Activated CD4-positive, alpha-beta T cell treated with anti-CD3 and anti-CD28 coated beads for 36 hours (primary cell): Measurements from ENCODE around the gene DEXI. TPM values are rescaled to one million over a fixed set of nuclear protein-coding genes. Genes with fewer than 3 reads are reported as not detected.

Experiments
- ATAC-seq: fragments of 200-7000 bp; cut with Tn5 transposase; one replicate; pipeline ENCODE4 v1.10.0; 2021; ENCODE audit warnings: mild to moderate bottlenecking, moderate library complexity
- CTCF ChIA-PET: fragments of 350-600 bp; sonication (Branson Sonifier 250); formaldehyde crosslinking; loops from one replicate; lab custom pipeline; 2021; ENCODE audit warnings: antibody characterized with exemption; lab: Charles Lee
- POLR2A ChIA-PET: fragments of 350-600 bp; sonication (Branson Sonifier 250); formaldehyde crosslinking; loops from one replicate; lab custom pipeline; 2021; ENCODE audit warnings: antibody characterized with exemption, inconsistent platforms; lab: Charles Lee
- DNase-seq: peaks from one replicate; pipeline ENCODE4 v3.0.0-alpha.2; 2020
- H3K27ac Mint-ChIP-seq: one replicate; pipeline ENCODE4 v1.8.0; 2021; ENCODE audit warnings: mixed read lengths
- H3K27me3 Mint-ChIP-seq: one replicate; pipeline ENCODE4 v1.8.0; 2021; ENCODE audit warnings: mixed read lengths
- H3K36me3 Mint-ChIP-seq: one replicate; pipeline ENCODE4 v1.8.0; 2021; ENCODE audit warnings: low read depth, mixed read lengths
- H3K4me1 Mint-ChIP-seq: one replicate; pipeline ENCODE4 v1.8.0; 2021; ENCODE audit warnings: mixed read lengths
- H3K4me3 Mint-ChIP-seq: one replicate; pipeline ENCODE4 v1.8.0; 2021; ENCODE audit warnings: mild to moderate bottlenecking, moderate library complexity, mixed read lengths
- H3K9me3 Mint-ChIP-seq: one replicate; pipeline ENCODE4 v1.8.0; 2021; ENCODE audit warnings: low read depth, mixed read lengths
- intact Hi-C, 2 experiments: fragments of 100-400 bp; cut with DNase I in 1 of 2; cut with micrococcal nuclease in 1 of 2; formaldehyde crosslinking; loops; one replicate each; pipeline versions ENCODE4 v1.14.2 to v1.15.1; 2022 to 2024; cut with DNase I, micrococcal nuclease
- total RNA-seq, 2 experiments: library from RNA; stranded (reverse); gene quantifications; one replicate each; pipeline ENCODE4 v1.2.3, GENCODE V29; 2021

Gene DEXI
- total RNA-seq, 2 experiments from 2014 or later = 33.8 to 34.9 TPM

- ChIA-PET CTCF (interaction anchor here (0.7 to 1.1 kb wide), 8 partner anchors 16 to 425 kb away, joined by 3 to 4 read pairs (median 3); no protein-coding TSS in a partner anchor), POLR2A (no interaction called here)
- H3K27me3 Mint-ChIP-seq = no peaks in the 10 kb centered on the region
- peak overlapping the region; percentile 66 for H3K27ac Mint-ChIP-seq
- H3K4me3 Mint-ChIP-seq = peak overlapping the region; percentile 95
- ATAC-seq (no peak), DNase-seq (peak; percentile 30)
- no peaks in the 10 kb centered on the region for H3K9me3 Mint-ChIP-seq
- H3K4me1 Mint-ChIP-seq = peaks cover 66% of the 10 kb centered on the region
- intact Hi-C loops = no loop called here
- H3K36me3 Mint-ChIP-seq = peaks cover 43% of the 10 kb centered on the region
These were observed 5.0 kb downstream of the DEXI start for GRCh38 chr16:10937068-10937859.

- CTCF ChIA-PET = interaction anchor here (0.6 to 1.1 kb wide), 5 partner anchors 65 to 424 kb away, joined by 3 to 4 read pairs (median 3); no protein-coding TSS in a partner anchor
- DNase-seq (no peak), ATAC-seq (no peak)
- Mint-ChIP-seq H3K4me1 (peaks cover 66% of the 10 kb centered on the region), H3K27me3 (no peaks in the 10 kb centered on the region), H3K36me3 (peaks cover 45% of the 10 kb centered on the region), H3K9me3 (no peaks in the 10 kb centered on the region), H3K4me3 (no peak overlapping the region), H3K27ac (no peak overlapping the region)
- POLR2A ChIA-PET = no interaction called here
- intact Hi-C loops = no loop called here
These were observed 5.8 kb downstream of the DEXI start for GRCh38 chr16:10936272-10936984.

- Mint-ChIP-seq H3K36me3 (peaks cover 41% of the 10 kb centered on the region), H3K27ac (no peak overlapping the region), H3K9me3 (no peaks in the 10 kb centered on the region), H3K4me3 (no peak overlapping the region), H3K4me1 (peaks cover 60% of the 10 kb centered on the region), H3K27me3 (no peaks in the 10 kb centered on the region)
- DNase-seq (no peak), ATAC-seq (no peak)
- CTCF ChIA-PET = interaction anchor here (1.1 to 1.6 kb wide), 2 partner anchors 9 to 17 kb away, joined by 3 to 6 read pairs; no protein-coding TSS in a partner anchor
- POLR2A ChIA-PET = no interaction called here
- intact Hi-C loops = no loop called here
These were observed 6.9 kb downstream of the DEXI start for GRCh38 chr16:10935226-10935915.

GRCh38 chr16:10934325-10935107 lies 7.8 kb downstream of the DEXI start:
- H3K9me3 Mint-ChIP-seq = no peaks in the 10 kb centered on the region
- intact Hi-C loops = no loop called here
- no peaks in the 10 kb centered on the region for H3K27me3 Mint-ChIP-seq
- no peak overlapping the region for H3K27ac Mint-ChIP-seq
- ATAC-seq (no peak), DNase-seq (no peak)
- CTCF ChIA-PET = interaction anchor here (0.7 to 1.6 kb wide), 3 partner anchors 8 to 1094 kb away, joined by 3 to 6 read pairs (median 3); no protein-coding TSS in a partner anchor
- peaks cover 40% of the 10 kb centered on the region for H3K36me3 Mint-ChIP-seq
- POLR2A ChIA-PET = no interaction called here
- no peak overlapping the region for H3K4me3 Mint-ChIP-seq
- H3K4me1 Mint-ChIP-seq = peaks cover 53% of the 10 kb centered on the region

GRCh38 chr16:10933865-10934264 lies 8.4 kb downstream of the DEXI start:
- Mint-ChIP-seq H3K9me3 (no peaks in the 10 kb centered on the region), H3K36me3 (peaks cover 41% of the 10 kb centered on the region), H3K4me1 (peaks cover 46% of the 10 kb centered on the region), H3K4me3 (no peak overlapping the region), H3K27me3 (no peaks in the 10 kb centered on the region), H3K27ac (no peak overlapping the region)
- ChIA-PET CTCF (interaction anchor here (0.7 kb wide), 1 partner anchor 1094 kb away, joined by 3 read pairs; no protein-coding TSS in a partner anchor), POLR2A (no interaction called here)
- ATAC-seq (no peak), DNase-seq (no peak)
- intact Hi-C loops = no loop called here

GRCh38 chr16:10932959-10933710 lies 9.1 kb downstream of the DEXI start:
- no peak overlapping the region for H3K4me3 Mint-ChIP-seq
- CTCF ChIA-PET = interaction anchor here (0.9 to 1.6 kb wide), 2 partner anchors 9 to 11 kb away, joined by 3 to 6 read pairs; partner anchors contain the start of gene DEXI
- peaks cover 34% of the 10 kb centered on the region for H3K36me3 Mint-ChIP-seq
- intact Hi-C loops = no loop called here
- H3K9me3 Mint-ChIP-seq = no peaks in the 10 kb centered on the region
- H3K27me3 Mint-ChIP-seq = no peaks in the 10 kb centered on the region
- DNase-seq (no peak), ATAC-seq (no peak)
- H3K27ac Mint-ChIP-seq = no peak overlapping the region
- H3K4me1 Mint-ChIP-seq = peaks cover 39% of the 10 kb centered on the region
- POLR2A ChIA-PET = no interaction called here

GRCh38 chr16:10931977-10932632 lies 10.2 kb downstream of the DEXI start:
- Mint-ChIP-seq H3K36me3 (peaks cover 41% of the 10 kb centered on the region), H3K4me3 (no peak overlapping the region), H3K4me1 (peaks cover 29% of the 10 kb centered on the region), H3K27me3 (no peaks in the 10 kb centered on the region), H3K9me3 (no peaks in the 10 kb centered on the region), H3K27ac (no peak overlapping the region)
- ChIA-PET CTCF (interaction anchor here (0.9 to 1.6 kb wide), 3 partner anchors 10 to 13 kb away, joined by 3 to 6 read pairs (median 6); partner anchors contain the start of gene DEXI), POLR2A (interaction anchor here (0.7 kb wide), 1 partner anchor 1149 kb away, joined by 3 read pairs; no protein-coding TSS in a partner anchor)
- intact Hi-C loops = no loop called here
- DNase-seq = no peak
- ATAC-seq = no peak

- Mint-ChIP-seq H3K27ac (no peak overlapping the region), H3K36me3 (peaks cover 43% of the 10 kb centered on the region), H3K27me3 (no peaks in the 10 kb centered on the region), H3K4me1 (peaks cover 19% of the 10 kb centered on the region), H3K4me3 (no peak overlapping the region), H3K9me3 (no peaks in the 10 kb centered on the region)
- ATAC-seq (no peak), DNase-seq (no peak)
- CTCF ChIA-PET = interaction anchor here (1.5 kb wide), 1 partner anchor 12 kb away, joined by 6 read pairs; no protein-coding TSS in a partner anchor
- POLR2A ChIA-PET = no interaction called here
- intact Hi-C loops = no loop called here
These were observed 11.1 kb downstream of the DEXI start for GRCh38 chr16:10931134-10931533.

- Mint-ChIP-seq H3K4me1 (peaks cover 15% of the 10 kb centered on the region), H3K27me3 (no peaks in the 10 kb centered on the region), H3K4me3 (no peak overlapping the region), H3K27ac (no peak overlapping the region), H3K9me3 (no peaks in the 10 kb centered on the region), H3K36me3 (peaks cover 44% of the 10 kb centered on the region)
- CTCF ChIA-PET = interaction anchor here (1.0 kb wide), 1 partner anchor 11 kb away, joined by 3 read pairs; no protein-coding TSS in a partner anchor
- intact Hi-C loops = no loop called here
- no peak for ATAC-seq
- POLR2A ChIA-PET = no interaction called here
- DNase-seq = no peak
These were observed 11.5 kb downstream of the DEXI start for GRCh38 chr16:10930755-10931093.
